ENCODE results near the gene MOB2.

The MOB2 gene

DNA sequence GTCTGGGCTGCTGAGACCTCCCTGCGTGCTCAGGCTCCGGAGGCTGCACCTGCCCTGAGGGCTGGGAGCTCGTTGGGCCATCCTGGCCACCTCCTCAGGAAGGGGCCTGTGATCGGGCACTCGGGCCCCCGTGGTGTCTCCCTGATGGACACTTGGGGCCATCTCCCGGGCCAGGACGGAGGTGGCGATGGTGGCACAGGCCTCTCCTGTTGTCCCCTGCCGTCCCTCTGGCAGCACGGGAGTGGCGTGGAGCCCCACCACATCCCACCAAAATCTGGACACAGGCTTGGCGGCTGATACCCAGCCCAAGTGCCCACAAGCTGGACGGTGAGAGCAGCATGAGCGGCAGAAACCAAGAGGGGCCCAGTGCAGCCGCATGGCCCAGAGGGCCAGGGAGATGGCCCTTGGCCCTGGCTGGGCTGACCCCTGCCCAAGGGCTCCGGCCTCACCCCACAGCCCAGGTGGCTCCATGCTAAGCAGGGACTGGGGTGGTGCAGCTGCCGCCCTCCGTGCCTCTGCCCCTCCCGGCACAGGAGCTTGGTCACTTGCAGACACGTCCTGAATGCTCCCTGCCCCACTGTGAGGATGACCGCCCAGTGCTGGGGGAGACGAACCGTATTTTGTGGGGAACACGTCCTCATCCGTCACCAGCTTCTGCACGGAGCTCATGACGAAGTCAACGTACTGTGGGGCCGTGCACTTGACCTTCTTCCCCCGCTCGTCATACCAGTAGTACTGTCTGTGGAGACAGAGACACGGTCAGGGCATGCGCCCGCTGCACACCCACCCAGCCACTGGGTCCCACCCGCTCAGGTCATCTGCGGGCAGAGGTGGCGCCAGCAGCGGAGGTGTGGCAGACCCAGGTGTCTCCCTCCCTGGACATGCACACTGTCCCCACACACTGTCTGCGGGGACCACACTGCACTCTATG, 15.6 kb downstream of the MOB2 start:
- peak; percentile 15 for DNase-seq

DNA sequence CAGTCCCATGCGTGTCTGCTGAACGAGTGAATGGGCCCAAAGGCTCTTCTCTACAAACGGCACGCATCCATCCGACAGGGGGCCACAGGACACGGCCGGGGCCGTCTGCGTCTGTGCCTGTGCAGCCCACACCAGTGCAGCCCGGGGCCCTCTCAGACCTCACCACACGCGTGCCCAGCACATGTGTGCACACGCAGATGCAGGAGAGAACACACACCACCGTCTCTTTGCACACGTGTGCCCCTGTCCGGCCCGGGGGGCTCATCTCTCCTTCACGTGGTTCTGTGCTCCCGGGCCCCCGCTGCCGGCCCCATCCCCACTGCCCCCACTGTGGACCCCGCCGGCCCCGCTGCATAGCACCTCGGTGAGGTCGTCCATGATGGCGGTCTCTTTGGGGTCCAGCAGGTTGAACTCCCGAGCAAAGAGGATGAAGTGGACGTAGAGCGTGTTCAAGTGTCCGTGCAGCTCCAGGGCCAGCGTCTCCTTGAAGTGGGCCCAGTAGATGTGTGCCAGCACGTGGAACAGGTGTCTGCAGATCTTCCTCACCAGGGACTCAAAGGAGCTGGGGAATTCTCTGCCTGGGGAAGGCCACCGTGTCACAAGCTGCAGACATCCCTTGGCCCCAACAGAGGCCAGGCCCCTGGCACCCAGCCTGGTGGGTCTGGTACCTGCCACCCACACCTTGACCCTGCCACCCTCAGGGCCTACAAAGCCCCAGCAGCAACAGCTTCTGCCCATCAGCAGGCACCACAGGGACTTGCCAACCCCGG, 16.5 kb downstream of the MOB2 start:
- no peak for DNase-seq

- no peak for DNase-seq
Observed at GRCh38 chr11:1469287-1469910, 17.2 kb downstream of the MOB2 start.

DNA sequence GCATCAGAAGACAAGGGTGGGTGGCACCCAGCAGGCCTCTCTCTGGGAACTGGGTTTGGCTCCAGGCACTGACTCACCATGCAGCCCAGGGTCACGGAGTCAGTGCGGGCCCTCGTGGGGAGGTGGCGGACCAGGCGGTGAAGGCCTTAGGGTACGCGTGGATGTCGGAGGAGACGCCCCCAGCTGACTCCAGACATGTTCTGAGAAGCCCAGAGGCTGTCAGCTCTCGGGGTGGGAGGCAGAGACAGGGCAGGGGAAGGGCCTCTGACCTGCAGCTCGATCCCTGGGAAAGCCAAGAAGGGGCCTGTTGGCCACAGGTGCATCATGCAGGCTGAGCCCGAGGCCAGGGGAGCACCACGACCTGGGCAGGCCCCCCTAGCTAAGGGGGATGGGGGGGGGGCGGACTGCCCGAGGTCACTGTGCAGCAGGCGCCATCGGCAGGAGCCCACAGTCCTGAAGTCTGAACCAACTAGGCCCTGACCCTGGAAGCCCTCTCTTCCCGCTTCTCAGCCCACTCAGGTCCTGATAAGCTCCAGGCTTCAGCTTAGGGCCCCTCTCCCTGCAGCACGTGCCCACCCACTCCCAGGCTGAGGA, 18.0 kb downstream of the MOB2 start:
- DNase-seq, result no peak

DNA sequence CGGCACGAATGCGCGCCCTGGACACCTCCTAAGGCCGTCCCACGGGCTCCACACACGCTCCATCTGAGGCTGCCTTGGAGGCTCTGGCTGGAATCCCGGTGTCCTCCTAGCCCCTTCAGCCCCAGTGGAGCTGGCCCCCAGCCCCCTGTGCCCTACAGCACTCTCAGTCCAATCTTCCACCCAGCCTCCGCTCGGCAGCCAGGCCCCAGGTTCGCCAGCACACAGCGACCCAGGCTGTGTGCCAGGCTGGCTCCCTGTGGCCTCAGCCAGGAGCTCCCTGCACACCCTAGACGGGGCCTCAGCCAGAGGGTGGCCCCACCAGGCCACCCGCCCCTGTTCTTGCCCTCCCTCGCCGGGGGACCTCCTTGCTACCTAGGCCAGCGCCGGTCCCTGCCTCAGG, 18.6 kb downstream of the MOB2 start:
- no peak for DNase-seq

DNA sequence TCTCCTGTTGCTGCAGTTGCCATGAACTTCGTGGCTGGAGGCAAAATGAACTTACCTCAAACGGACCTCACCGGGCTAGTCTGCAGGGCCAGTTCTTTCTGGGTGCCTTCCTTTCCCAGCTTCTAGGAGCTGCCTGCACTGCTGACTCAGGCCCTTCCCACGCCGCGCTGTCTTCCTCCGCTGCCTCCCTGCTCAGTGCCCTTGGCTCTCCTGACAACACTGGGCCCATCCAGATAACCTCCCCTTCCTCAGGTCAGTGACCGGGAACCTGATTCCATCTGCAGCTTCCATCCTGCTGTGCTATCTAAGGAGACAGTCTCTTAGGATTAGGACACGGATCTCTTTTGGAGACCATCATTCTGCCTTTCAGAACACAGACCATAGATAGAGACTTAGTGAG, 19.3 kb downstream of the MOB2 start:
- DNase-seq, result no peak

DNA sequence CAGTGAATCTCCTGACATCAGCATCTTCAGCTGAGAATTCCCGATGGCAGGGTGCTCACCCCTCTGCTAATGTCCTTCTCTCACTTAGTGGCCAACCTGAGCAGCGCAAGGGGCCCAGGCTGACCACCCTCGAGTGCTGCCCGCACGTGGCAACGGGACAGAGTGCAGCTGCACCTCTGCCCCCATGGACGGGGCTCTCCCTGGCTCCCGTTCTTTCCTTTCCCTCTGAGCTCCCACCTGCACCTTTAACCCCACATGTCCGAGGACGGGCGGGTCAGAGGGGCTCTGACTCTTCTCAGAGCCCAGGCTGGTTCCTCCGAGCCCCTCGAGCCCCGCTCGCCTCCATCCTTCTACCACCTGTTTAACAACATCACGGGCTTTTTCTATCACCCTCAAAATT, 19.8 kb downstream of the MOB2 start:
- no peak for DNase-seq

DNA sequence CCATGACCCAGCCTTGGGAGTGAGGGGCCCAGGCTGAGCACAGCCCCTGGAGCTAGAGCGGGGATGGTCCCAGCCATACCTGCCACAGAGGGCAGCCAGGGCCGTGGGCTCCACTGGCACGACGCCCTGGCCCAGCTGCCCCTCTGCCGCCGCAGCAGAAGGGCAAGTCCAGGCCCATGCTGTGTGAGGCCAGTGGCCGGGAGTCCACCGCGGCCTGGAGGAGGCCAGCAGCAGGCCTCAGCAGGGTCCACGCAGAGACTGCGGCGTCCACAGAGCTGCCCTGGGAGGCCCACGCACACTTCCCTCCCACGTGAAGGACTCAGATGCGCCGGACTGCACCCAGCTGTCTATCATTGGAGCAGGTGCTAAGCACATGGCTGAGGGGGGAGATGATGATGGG, 23.5 kb downstream of the MOB2 start:
- DNase-seq, result no peak

- no peak for DNase-seq
Observed at GRCh38 chr11:1462698-1462975, 23.9 kb downstream of the MOB2 start.

GRCh38 chr11:1461826-1462697, 24.5 kb downstream of the MOB2 start:
- DNase-seq, result no peak

GRCh38 chr11:1460986-1461825, 25.4 kb downstream of the MOB2 start:
- no peak for DNase-seq

DNA sequence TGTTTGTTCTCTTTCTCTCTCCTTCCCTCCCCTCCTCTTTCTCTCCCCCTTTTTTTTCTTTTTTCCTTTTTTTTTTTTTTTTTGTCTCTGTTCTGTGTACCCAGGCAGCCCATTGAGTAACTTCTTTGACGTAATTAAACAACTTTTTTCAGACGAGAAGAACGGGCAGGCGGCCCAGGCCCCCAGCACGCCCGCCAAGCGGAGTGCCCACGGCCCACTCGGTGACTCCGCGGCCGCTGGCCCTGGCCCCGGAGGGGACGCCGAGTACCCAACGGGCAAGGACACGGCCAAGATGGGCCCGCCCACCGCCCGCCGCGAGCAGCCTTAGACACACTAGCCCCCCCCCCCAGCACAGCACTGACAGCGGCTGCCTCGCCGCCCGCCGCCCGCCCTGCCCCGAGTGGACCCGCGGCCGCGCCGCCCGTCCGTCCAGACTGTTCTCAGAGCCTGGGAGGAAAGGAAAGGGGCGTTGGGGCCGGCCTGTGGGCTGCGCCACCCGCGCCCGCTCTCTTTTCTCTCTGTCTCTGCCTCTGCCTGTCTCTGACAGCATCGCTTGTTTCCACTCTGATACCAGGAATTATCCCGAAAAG, 26.1 kb downstream of the MOB2 start:
- DNase-seq, result no peak

- no peak for DNase-seq
Observed at GRCh38 chr11:1459764-1460395, 26.7 kb downstream of the MOB2 start.

GRCh38 chr11:1459219-1459575, 27.4 kb downstream of the MOB2 start:
- DNase-seq, result no peak

- DNase-seq, result peak; percentile 60
Observed at GRCh38 chr11:1458340-1459218, 28.0 kb downstream of the MOB2 start.

DNA sequence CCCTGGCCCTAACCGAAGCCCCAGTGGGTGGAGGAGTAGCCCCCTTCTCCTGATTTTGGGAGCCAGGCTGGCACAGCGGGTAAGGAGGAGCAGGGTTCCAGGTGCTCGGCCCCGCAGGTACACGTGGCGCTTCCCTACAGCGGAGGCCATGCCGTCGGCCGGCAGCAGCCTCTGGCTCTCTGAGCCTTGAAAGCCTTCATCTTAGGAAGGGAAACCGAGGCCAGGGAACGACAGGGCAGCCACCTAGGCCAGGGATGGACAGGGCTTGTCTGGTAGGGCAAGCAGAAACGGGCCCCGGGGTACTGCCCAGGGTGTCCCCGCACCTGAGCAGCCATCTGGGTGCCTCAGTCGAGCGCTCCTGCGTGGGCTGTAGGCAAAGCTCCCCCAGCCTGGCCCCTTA, 28.7 kb downstream of the MOB2 start:
- no peak for DNase-seq

DNA sequence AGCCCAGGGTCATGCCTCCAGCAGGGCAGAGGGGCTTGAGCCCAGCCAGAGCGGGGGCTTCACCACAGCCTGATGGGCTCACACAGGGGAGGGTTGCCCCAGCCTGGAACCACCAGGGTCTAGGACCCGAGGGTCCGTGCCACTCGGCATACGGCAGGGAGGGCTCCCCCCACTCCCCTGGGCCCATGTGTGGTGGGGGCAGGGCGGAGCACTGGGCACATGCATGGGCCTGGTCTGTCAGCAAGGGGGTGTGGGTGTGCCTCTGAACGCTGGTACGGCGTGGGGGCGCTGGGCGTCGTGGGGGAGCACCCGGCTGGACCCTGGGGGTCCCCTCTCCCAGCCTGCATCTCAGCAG, 29.3 kb downstream of the MOB2 start:
- no peak for DNase-seq

DNA sequence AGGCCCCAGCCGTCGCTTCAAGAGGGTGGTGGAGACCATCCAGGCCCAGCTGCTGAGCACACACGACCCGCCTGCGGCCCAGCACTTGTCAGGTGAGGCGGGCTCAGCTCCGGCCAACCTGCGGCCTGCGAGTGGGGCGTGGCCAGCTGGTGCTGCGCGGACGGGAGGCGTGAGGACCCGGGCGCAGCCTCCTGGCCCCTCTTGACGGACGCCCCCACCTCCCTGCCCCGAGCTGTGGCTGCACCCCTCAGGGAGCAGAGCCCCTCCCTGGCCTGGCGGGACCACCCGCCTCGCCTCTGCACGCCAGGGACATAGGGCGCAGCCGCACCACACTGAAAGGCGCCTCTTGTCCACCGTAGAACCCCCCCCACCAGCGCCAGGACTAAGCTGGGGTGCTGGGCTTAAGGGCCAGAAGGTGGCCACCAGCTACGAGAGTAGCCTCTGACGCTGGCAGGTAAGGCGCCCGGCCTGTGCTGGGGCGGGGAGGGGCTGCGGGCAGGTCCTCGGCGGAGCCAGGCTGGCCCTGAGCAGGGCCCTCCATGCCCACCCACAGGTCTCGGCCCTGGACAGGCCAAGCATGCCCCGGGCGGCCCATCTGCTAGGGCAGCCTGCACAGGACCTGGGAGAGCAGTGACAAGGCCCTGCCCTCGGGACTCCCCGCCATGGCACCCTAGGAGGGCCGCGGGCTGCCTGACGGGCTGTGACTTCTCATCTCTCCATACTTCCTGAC, 29.8 kb downstream of the MOB2 start:
- no peak for DNase-seq

DNA sequence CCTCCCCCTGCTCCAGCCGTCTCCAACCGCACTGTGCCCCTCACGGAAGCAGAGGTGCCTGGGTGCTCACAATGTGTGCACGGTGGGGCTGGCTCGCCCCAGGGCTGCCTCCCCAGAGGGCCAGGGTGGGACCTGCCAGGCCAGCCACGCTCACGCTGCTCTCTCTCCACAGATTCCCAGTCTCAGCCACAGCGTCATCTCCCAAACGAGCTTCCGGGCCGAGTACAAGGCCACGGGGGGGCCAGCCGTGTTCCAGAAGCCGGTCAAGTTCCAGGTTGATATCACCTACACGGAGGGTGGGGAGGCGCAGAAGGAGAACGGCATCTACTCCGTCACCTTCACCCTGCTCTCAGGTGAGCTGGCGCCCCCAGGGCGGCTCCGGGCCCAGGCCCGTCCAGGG, 30.4 kb downstream of the MOB2 start:
- no peak for DNase-seq
